Activated naive CD8-positive, alpha-beta T cell treated with anti-CD3 and anti-CD28 coated beads for 36 hours (primary cell): ENCODE data around the gene WT1. TPM values are rescaled to one million over a fixed set of nuclear protein-coding genes. Genes with fewer than 3 reads are reported as not detected.

Experiments
- DNase-seq: peaks from one replicate; pipeline ENCODE4 v3.0.0; 2021
- H3K27ac Mint-ChIP-seq: one replicate; pipeline ENCODE4 v1.8.0; 2022; ENCODE audit warnings: mild to moderate bottlenecking, moderate library complexity, mixed read lengths
- H3K27me3 Mint-ChIP-seq: one replicate; pipeline ENCODE4 v1.8.0; 2022; ENCODE audit warnings: mild to moderate bottlenecking, mixed read lengths
- H3K36me3 Mint-ChIP-seq: one replicate; pipeline ENCODE4 v1.8.0; 2021; ENCODE audit warnings: mild to moderate bottlenecking, mixed read lengths
- H3K4me1 Mint-ChIP-seq: one replicate; pipeline ENCODE4 v1.8.0; 2021; ENCODE audit warnings: mixed read lengths
- H3K4me3 Mint-ChIP-seq: one replicate; pipeline ENCODE4 v1.8.0; 2022; ENCODE audit warnings: mild to moderate bottlenecking, moderate library complexity, mixed read lengths
- H3K9me3 Mint-ChIP-seq: one replicate; pipeline ENCODE4 v1.8.0; 2022; ENCODE audit warnings: mixed read lengths
- total RNA-seq, 2 experiments: library from RNA; stranded (reverse); gene quantifications; one replicate each; pipeline ENCODE4 v1.2.3, GENCODE V29; 2021

WT1 gene
- total RNA-seq, 2 experiments from 2014 or later = not detected

GRCh38 chr11:32433101-32433913 lies 2.0 kb downstream of the WT1 start:
- Mint-ChIP-seq H3K4me3 (no peak overlapping the region), H3K36me3 (no peaks in the 10 kb centered on the region), H3K4me1 (peaks cover 28% of the 10 kb centered on the region), H3K27me3 (peaks cover 93% of the 10 kb centered on the region), H3K9me3 (no peaks in the 10 kb centered on the region), H3K27ac (no peak overlapping the region)
- DNase-seq = no peak

- Mint-ChIP-seq H3K36me3 (no peaks in the 10 kb centered on the region), H3K27me3 (peaks cover 93% of the 10 kb centered on the region), H3K4me3 (no peak overlapping the region), H3K4me1 (peaks cover 30% of the 10 kb centered on the region), H3K27ac (no peak overlapping the region), H3K9me3 (no peaks in the 10 kb centered on the region)
- DNase-seq = no peak
Measured at GRCh38 chr11:32432565-32432964, 2.8 kb downstream of the WT1 start.

DNA sequence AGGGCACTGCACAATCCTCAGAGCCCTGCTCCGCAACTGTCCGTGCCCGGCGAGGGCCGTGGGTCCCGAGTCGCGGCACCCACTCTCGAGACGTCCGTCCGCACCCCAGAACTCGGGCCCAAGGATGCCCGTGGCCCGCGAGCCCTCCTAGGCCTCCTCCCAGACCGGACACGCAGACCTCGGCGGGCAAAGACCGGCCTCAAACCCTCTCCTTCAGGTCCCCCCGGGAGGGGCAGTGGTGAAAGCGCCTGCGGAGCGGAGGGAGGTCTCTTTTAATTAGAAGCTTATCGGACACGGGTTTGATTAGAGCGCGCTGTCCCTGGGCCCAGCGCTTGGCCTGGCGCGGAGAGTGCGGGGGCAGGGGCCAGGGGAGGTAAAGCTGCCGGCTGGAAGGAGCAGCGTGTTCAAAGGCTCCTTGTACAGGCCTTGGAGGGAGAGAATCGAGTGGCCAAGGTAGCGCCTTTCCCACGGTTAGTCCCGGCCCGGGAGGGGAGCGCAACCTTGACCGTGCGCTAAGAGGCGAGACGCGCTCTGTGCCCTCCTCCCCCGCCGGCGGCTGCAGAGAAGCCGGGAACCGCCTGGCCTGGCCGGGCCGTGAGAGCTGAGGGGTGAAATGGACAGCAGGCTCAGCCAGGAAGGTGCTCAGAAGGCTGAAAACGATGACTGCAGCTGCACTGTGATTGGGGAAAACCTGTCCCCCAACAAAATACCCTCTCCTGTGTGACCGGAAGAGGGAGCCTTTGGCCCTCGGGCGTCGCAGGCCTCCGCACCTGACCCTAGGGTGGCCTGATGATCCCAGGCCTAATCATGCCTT lies 4.6 kb downstream of the WT1 start:
- no peaks in the 10 kb centered on the region for H3K9me3 Mint-ChIP-seq
- H3K4me1 Mint-ChIP-seq = peaks cover 22% of the 10 kb centered on the region
- no peak for DNase-seq
- no peak overlapping the region for H3K4me3 Mint-ChIP-seq
- no peaks in the 10 kb centered on the region for H3K36me3 Mint-ChIP-seq
- peaks cover 93% of the 10 kb centered on the region for H3K27me3 Mint-ChIP-seq
- H3K27ac Mint-ChIP-seq = no peak overlapping the region

- no peaks in the 10 kb centered on the region for H3K36me3 Mint-ChIP-seq
- H3K27ac Mint-ChIP-seq = no peak overlapping the region
- H3K4me1 Mint-ChIP-seq = peaks cover 21% of the 10 kb centered on the region
Measured at GRCh38 chr11:32429477-32429876, 5.9 kb downstream of the WT1 start.

DNA sequence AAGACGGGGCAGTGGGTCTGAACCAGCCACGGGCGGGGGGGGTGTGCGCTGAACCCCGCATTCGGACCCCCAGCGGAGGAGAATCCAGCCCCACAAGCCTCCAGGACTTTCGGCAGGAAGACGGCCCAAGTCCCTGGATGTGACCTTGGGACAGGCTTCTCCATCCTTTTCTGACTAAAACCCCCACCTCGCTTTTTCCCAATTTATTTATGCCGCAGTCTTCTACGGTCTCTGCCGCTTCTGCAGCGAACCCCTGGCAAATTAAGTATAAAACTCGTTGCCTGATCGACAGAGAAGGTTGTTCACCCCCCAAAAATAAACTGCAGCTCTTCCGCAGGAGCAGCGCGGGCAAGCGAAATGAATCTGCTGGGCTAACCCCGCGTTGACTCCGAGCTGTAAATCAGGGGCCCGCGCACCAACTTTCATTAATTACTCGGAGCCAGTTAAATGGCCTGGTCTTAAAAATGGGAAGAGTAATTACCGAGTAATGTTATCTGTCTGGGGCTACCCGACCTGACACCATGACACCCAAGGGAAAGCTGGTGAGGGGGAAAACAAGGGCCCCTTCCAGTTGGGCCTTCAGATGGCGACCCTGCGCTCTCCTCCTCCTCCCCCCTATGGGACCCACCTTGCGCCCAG lies 6.6 kb downstream of the WT1 start:
- H3K4me1 Mint-ChIP-seq = peaks cover 18% of the 10 kb centered on the region
- no peak overlapping the region for H3K4me3 Mint-ChIP-seq
- peaks cover 97% of the 10 kb centered on the region for H3K27me3 Mint-ChIP-seq
- no peaks in the 10 kb centered on the region for H3K9me3 Mint-ChIP-seq
- no peaks in the 10 kb centered on the region for H3K36me3 Mint-ChIP-seq
- H3K27ac Mint-ChIP-seq = no peak overlapping the region
- DNase-seq = no peak

More at GRCh38 chr11:32429477-32429876, 5.9 kb downstream of the WT1 start:
- Mint-ChIP-seq H3K9me3 (no peaks in the 10 kb centered on the region), H3K27me3 (peaks cover 100% of the 10 kb centered on the region), H3K4me3 (no peak overlapping the region)
- no peak for DNase-seq

GRCh38 chr11:32427935-32428664 lies 7.2 kb downstream of the WT1 start:
- Mint-ChIP-seq H3K4me3 (no peak overlapping the region), H3K36me3 (no peaks in the 10 kb centered on the region), H3K27me3 (peaks cover 97% of the 10 kb centered on the region), H3K9me3 (no peaks in the 10 kb centered on the region), H3K27ac (no peak overlapping the region), H3K4me1 (peaks cover 13% of the 10 kb centered on the region)
- DNase-seq = no peak

DNA sequence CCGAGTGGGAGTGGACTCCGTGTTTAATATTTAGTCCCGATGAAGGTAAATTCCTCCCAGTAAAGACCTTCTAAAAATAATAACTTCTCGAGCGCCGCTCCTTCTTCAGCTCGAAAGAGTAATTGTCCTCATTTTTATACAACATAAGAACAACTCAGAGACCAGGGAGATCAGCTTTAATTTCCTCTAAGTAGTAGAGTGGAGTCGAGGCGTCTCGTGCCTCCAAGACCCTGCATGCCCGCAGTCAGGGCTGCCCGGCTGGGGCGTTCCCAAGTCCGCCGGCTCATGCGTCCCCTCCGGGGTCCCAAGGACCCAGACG lies 7.8 kb downstream of the WT1 start:
- Mint-ChIP-seq H3K36me3 (no peaks in the 10 kb centered on the region), H3K27me3 (peaks cover 97% of the 10 kb centered on the region), H3K4me1 (peaks cover 7% of the 10 kb centered on the region), H3K27ac (no peak overlapping the region), H3K9me3 (no peaks in the 10 kb centered on the region), H3K4me3 (no peak overlapping the region)
- no peak for DNase-seq

DNA sequence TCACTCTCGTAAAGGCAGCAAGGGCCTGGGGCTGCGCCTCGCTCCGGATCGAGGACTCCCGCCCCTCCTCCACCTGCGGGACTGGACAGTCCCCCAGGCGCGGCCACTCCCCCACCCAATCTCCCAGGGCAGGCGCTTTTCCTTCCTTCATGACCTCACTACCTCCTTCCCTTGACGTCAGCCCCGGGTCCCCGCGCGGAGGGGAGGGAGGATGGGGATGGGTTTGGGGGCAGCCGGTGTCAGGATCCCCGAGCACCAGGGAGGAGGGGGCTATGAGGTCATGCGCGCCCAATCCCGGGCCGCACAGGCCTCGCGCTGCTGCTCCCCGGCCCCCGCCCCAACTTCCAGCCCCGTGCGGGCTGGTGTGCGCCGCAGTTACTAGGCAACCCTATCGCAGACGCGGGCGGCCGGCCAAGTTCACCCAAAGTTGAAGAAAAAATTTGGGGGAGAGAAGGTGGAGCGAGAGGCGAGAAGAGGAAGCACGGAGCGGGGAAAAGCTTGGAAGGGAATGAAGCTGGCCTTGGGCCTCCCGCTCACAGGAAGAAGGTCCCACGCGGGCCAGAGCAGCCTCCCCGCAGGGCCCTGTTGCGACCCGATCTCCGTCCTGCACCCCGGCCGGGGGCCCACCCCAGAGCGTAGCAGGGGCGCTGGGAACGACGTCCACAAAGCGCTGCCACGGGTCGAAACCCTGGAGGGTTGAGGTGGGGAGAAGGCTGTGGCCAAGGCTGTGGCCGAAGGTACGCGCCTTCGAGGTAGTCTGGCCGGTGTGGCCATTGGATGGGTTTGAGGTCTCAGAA lies 8.3 kb downstream of the WT1 start:
- peaks cover 7% of the 10 kb centered on the region for H3K4me1 Mint-ChIP-seq
- peaks cover 97% of the 10 kb centered on the region for H3K27me3 Mint-ChIP-seq
- DNase-seq = no peak
- H3K36me3 Mint-ChIP-seq = no peaks in the 10 kb centered on the region
- H3K9me3 Mint-ChIP-seq = no peaks in the 10 kb centered on the region
- no peak overlapping the region for H3K27ac Mint-ChIP-seq
- H3K4me3 Mint-ChIP-seq = no peak overlapping the region

DNA sequence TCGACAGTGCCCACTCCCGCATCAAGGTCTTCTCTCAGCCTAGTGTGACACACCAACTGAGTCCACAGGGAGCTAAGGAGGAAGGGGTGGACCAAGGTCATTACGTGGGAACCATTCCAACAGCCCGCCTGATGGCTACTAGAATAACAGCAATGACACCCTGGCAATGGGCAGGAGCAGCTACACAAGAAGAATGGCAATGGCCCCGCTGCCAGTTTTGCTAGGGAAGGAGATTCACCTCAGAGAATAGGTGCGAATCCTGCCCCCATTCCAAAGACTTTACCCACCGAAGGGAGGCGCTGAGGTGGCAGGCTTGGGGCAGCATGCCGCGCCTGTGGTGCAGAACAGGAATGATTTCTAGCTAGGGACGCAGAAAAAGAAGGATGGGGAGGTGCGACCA lies 9.1 kb downstream of the WT1 start:
- DNase-seq = no peak
- peaks cover 96% of the 10 kb centered on the region for H3K27me3 Mint-ChIP-seq
- H3K9me3 Mint-ChIP-seq = no peaks in the 10 kb centered on the region
- H3K4me3 Mint-ChIP-seq = no peak overlapping the region
- no peak overlapping the region for H3K27ac Mint-ChIP-seq
- H3K36me3 Mint-ChIP-seq = no peaks in the 10 kb centered on the region
- peaks cover 11% of the 10 kb centered on the region for H3K4me1 Mint-ChIP-seq

GRCh38 chr11:32425761-32426160 lies 9.6 kb downstream of the WT1 start:
- no peak for DNase-seq
- H3K4me3 Mint-ChIP-seq = no peak overlapping the region
- no peaks in the 10 kb centered on the region for H3K9me3 Mint-ChIP-seq

DNA sequence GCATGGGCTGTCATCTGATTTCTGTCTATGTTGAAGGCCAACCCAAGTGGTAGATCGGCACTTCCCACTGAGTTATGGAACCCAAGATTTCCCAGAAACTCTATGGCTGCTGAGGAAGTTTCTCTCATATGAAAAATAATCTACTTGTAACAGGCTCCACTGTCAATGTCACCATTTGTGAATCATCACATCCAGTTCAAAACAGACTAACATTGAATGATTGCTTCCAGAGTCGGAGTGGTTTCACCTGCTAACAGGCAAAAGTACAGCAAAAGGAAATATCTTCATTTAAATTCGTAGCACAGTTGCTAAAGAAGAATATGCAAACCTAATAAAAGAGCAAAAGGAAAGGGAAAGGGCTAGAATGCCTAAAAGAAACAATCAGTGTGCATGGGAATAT lies 12.8 kb downstream of the WT1 start:
- Mint-ChIP-seq H3K9me3 (no peaks in the 10 kb centered on the region), H3K27ac (no peak overlapping the region), H3K4me3 (no peak overlapping the region), H3K4me1 (peaks cover 11% of the 10 kb centered on the region), H3K27me3 (peaks cover 63% of the 10 kb centered on the region), H3K36me3 (no peaks in the 10 kb centered on the region)
- no peak for DNase-seq

More at GRCh38 chr11:32425761-32426160, 9.6 kb downstream of the WT1 start:
- Mint-ChIP-seq H3K27ac (no peak overlapping the region), H3K36me3 (no peaks in the 10 kb centered on the region), H3K27me3 (peaks cover 92% of the 10 kb centered on the region), H3K4me1 (peaks cover 15% of the 10 kb centered on the region)

GRCh38 chr11:32421992-32422391 lies 13.3 kb downstream of the WT1 start:
- Mint-ChIP-seq H3K36me3 (no peaks in the 10 kb centered on the region), H3K4me1 (peaks cover 11% of the 10 kb centered on the region), H3K9me3 (no peaks in the 10 kb centered on the region), H3K4me3 (no peak overlapping the region), H3K27ac (no peak overlapping the region), H3K27me3 (peaks cover 58% of the 10 kb centered on the region)
- DNase-seq = no peak

DNA sequence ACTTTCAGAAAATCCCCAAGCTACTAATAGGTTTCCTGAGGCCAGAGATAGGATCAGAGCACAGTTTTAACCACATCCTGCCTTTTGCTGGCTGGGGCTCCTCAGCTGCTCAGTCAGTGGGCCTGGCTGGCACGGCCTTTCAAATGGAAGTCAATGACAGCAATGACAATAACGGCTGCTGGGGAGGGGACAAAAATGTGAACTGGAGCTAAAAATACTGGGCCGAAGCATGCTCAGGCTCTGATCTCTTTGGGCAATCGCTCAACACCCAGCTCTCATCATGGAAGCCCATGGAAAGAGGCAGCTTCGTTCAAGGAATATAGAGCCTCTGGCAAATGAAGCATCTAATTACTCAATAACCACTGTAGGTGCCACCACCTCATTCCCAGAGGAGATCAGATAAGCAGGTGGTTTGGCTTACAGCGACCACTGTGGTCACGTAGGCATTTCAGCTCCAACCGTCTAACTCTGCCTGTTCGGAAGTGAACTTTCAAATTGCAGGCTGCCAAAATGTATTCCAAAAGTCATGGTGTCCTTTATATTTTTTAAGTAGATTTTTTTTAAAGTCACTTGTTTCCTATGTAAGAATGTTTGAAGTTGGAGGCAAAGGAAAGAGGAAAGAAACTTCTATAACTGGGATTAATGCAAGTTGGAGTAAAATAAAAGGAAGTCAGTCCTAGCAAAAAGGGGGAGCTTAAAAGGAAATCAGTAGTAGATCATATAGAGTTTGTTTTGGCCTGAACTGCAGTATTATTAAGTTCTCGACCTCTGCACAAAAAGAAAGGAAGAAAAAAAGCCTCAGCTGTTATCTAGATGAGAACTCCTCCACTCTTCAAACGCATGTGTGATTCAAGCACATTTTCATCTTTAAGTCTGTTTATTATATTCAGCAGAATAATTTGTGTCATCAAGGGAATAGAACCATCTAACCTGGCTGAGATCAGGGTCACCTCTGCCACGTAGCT lies 14.1 kb downstream of the WT1 start:
- Mint-ChIP-seq H3K4me3 (no peak overlapping the region), H3K27me3 (peaks cover 50% of the 10 kb centered on the region), H3K4me1 (peaks cover 10% of the 10 kb centered on the region), H3K27ac (no peak overlapping the region), H3K9me3 (no peaks in the 10 kb centered on the region), H3K36me3 (no peaks in the 10 kb centered on the region)
- DNase-seq = no peak
